ENCODE results near the gene ARHGAP26. TPM values are rescaled to one million over a fixed set of nuclear protein-coding genes. Genes with fewer than 3 reads are reported as not detected.

The ARHGAP26 gene
- total and polyA plus RNA-seq, 2 experiments from 2014 or later, result 9.5 to 16.8 TPM

- TF ChIP-seq, protein P1, sequence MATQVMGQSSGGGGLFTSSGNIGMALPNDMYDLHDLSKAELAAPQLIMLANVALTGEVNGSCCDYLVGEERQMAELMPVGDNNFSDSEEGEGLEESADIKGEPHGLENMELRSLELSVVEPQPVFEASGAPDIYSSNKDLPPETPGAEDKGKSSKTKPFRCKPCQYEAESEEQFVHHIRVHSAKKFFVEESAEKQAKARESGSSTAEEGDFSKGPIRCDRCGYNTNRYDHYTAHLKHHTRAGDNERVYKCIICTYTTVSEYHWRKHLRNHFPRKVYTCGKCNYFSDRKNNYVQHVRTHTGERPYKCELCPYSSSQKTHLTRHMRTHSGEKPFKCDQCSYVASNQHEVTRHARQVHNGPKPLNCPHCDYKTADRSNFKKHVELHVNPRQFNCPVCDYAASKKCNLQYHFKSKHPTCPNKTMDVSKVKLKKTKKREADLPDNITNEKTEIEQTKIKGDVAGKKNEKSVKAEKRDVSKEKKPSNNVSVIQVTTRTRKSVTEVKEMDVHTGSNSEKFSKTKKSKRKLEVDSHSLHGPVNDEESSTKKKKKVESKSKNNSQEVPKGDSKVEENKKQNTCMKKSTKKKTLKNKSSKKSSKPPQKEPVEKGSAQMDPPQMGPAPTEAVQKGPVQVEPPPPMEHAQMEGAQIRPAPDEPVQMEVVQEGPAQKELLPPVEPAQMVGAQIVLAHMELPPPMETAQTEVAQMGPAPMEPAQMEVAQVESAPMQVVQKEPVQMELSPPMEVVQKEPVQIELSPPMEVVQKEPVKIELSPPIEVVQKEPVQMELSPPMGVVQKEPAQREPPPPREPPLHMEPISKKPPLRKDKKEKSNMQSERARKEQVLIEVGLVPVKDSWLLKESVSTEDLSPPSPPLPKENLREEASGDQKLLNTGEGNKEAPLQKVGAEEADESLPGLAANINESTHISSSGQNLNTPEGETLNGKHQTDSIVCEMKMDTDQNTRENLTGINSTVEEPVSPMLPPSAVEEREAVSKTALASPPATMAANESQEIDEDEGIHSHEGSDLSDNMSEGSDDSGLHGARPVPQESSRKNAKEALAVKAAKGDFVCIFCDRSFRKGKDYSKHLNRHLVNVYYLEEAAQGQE (IDR thresholded peaks at IDR 0.05; ENCODE audit: unreplicated experiment), result no peak
- TF ChIP-seq CREB1 (CRISPR knock-in tag; IDR thresholded peaks at IDR 0.05; ENCODE audit: low read depth) (no peak), JUNB (IDR thresholded peaks at IDR 0.05; ENCODE audit: unreplicated experiment) (no peak), ETS1 (IDR thresholded peaks at IDR 0.05) (no peak)
Observed at GRCh38 chr5:143149759-143150158, 379.6 kb downstream of the ARHGAP26 start (continued).

- H3K79me2 ChIP-seq (replicated peaks; ENCODE audit: insufficient read depth), result no peaks in the 10 kb centered on the region
- H3K9me3 Mint-ChIP-seq, result no peaks in the 10 kb centered on the region
- no peak overlapping the region for H3K4me2 ChIP-seq
- H2AFZ ChIP-seq, result no peak overlapping the region
- no peak overlapping the region for H3K4me3 ChIP-seq
- no peak for TF ChIP-seq EZH2 (IDR thresholded peaks at IDR 0.05; ENCODE audit: low read depth, unreplicated experiment)
- TF ChIP-seq JUNB (IDR thresholded peaks at IDR 0.05; ENCODE audit: unreplicated experiment), result no peak
- no peak for TF ChIP-seq CREB1 (CRISPR knock-in tag; IDR thresholded peaks at IDR 0.05; ENCODE audit: low read depth)
- no peak for ATAC-seq
- no peaks in the 10 kb centered on the region; the same call in 1 of the 2 replicates for H3K9me2 ChIP-seq (ENCODE audit: insufficient read depth)
- no peaks in the 10 kb centered on the region for H3K27me3 Mint-ChIP-seq (ENCODE audit: insufficient read depth, low read depth, poor library complexity)
- H3K27ac ChIP-seq (ENCODE audit: low read depth), result no peak overlapping the region
- H3K4me1 ChIP-seq (ENCODE audit: insufficient read depth), result no peaks in the 10 kb centered on the region
- no peaks in the 10 kb centered on the region for H4K20me1 ChIP-seq (replicated peaks; ENCODE audit: insufficient read depth)
- H3F3A ChIP-seq (replicated peaks; ENCODE audit: low read depth), result no peaks in the 10 kb centered on the region
- peaks cover 6% of the 10 kb centered on the region; the same call in 2 of the 3 replicates for H3K4me1 Mint-ChIP-seq
- H3K27ac Mint-ChIP-seq, result no peak overlapping the region
- no peak for DNase-seq (ENCODE audit: low spot score)
- no peaks in the 10 kb centered on the region for H3K36me3 ChIP-seq (ENCODE audit: insufficient read depth)
- H3K4me3 Mint-ChIP-seq, result no peak overlapping the region
- H3K36me3 Mint-ChIP-seq (ENCODE audit: low read depth), result peaks cover 9% of the 10 kb centered on the region; the same call in 2 of the 3 replicates
- H3K27me3 ChIP-seq (ENCODE audit: insufficient read depth), result no peaks in the 10 kb centered on the region
Observed at GRCh38 chr5:143151056-143151700, 381.0 kb downstream of the ARHGAP26 start.

- Histone ChIP-seq H3K36me3 (ENCODE audit: insufficient read depth) (no peaks in the 10 kb centered on the region), H2AFZ (no peak overlapping the region), H3F3A (replicated peaks; ENCODE audit: low read depth) (no peaks in the 10 kb centered on the region), H4K20me1 (replicated peaks; ENCODE audit: insufficient read depth) (no peaks in the 10 kb centered on the region), H3K27ac (ENCODE audit: low read depth) (no peak overlapping the region), H3K79me2 (replicated peaks; ENCODE audit: insufficient read depth) (no peaks in the 10 kb centered on the region), H3K4me2 (no peak overlapping the region), H3K27me3 (ENCODE audit: insufficient read depth) (no peaks in the 10 kb centered on the region), H3K4me3 (no peak overlapping the region), H3K9me2 (ENCODE audit: insufficient read depth) (no peaks in the 10 kb centered on the region; the same call in 1 of the 2 replicates), H3K4me1 (ENCODE audit: insufficient read depth) (no peaks in the 10 kb centered on the region)
- no peak for ATAC-seq
- DNase-seq (ENCODE audit: low spot score), result no peak
- peaks cover 9% of the 10 kb centered on the region; the same call in 2 of the 3 replicates for H3K36me3 Mint-ChIP-seq (ENCODE audit: low read depth)
- no peak overlapping the region for H3K4me3 Mint-ChIP-seq
- no peak overlapping the region for H3K27ac Mint-ChIP-seq
- peaks cover 6% of the 10 kb centered on the region; the same call in 2 of the 3 replicates for H3K4me1 Mint-ChIP-seq
- H3K9me3 Mint-ChIP-seq, result no peaks in the 10 kb centered on the region
- no peaks in the 10 kb centered on the region for H3K27me3 Mint-ChIP-seq (ENCODE audit: insufficient read depth, low read depth, poor library complexity)
- TF ChIP-seq ZNF331 (CRISPR knock-in tag; IDR thresholded peaks at IDR 0.05; ENCODE audit: low read depth) (no peak), ETS1 (IDR thresholded peaks at IDR 0.05) (no peak)
Observed at GRCh38 chr5:143152445-143152844, 382.3 kb downstream of the ARHGAP26 start.

Measured in GM23338 (cell line).